GM19463 (cell line): ENCODE measurements around the gene XK.
"Not testable (repeated sequence)": the region's sequence is repeated elsewhere in the genome, so short reads cannot be mapped to it uniquely, and the experiment has no call there.

Experiments used
- ATAC-seq: cut with Tn5 transposase; IDR thresholded peaks from one replicate; pipeline ENCODE4 v1.9.1; 2021; ENCODE audit warnings: mild to moderate bottlenecking, moderate library complexity; ENCODE audit not compliant: unreplicated experiment

The XK gene

DNA sequence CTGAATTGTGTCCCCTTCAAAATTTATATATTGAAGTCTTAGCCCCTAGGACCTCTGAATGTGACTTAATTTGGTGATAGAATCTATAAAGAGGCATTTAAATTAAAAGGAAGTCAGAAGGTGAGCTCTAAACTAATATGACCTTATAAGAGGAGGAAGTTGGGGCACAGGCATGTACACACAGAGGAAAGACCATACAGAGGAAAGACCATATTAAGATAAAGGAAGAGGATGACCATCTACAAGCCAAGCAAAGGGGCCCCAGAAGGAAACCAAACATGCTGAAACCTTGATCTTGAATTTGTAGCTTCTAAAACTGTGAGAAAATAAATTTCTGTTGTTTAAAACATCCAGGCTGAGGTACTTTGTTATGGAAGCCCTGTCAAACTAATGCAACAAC, 67.3 kb downstream of the XK start:
- ATAC-seq, result no peak

DNA sequence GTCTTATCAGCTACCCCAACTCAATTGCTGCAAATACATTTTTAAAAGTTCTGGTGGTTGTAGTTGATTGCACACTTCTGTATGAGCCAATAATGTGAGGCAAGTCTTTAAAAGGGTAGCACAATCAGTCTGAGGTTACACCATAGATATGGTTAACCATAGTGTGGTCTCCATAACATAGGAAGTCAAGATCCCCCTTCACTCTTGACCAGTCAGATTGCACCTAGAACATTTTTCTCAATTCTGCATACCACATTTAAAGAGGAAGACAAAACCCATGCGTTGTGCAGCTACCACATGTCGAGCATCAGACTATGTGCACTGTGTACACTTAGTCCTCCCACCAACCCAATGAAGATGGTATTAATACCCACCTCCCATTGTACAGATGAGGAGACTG, 67.8 kb downstream of the XK start:
- ATAC-seq, result no peak

DNA sequence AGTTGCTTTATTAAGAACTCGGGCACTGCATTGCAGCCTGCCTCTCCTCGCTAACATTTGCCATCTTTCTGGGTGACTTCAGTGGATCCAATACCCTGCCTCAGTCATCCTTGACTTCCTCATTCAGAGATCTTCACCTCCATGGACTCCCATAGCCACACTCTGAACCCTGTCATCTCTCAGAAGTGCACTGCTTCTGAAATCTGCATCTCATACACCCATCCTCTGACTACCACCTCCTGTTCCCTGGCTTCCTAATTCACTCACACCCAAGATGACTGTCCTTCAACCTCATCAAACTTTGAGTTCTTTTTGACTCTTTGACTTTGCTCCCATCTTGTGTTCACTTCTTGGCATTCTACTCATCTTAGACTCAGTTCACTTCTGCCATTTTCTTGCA, 68.9 kb downstream of the XK start:
- ATAC-seq, result peak; percentile 19

- ATAC-seq, result peak; percentile 95
Measured at GRCh38 chrX:37755025-37755424, 69.4 kb downstream of the XK start.

DNA sequence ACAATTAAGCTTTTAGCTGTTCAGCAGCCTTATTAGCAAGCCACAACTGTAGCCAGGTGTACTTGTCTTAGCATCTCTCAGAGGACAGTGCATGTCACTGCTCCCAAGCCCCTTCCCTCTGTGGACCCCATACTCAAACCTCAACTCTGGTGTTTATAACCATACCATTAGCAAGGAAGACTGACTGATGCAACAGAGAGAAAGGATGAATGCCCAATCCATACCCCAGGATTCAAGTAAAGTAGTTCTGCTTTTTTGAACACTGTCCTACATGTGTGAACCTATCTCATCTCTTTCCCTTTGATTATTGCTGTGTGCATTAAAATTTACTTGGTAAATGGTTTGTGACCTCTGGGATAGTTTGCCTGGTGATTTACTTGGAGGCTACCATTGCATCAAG, 71.5 kb downstream of the XK start:
- ATAC-seq, result no peak

DNA sequence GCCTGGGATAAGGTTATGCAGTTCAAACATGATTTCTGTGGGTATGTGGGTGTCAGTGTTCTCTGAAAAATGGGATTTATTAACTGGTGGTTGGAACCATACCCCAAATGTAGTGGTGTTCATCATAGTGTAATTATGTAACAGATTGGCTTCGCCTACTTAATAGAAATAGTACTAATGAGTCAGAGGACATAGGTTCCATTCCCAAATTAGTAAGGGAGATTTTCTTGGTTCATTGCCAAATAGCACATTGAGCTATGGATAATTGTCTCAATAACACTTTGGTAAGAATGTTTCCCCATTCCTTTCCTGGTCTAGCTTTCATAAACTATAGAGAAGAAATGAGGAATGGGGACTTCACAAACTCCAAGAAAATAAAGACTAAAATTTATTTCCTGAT, 73.8 kb downstream of the XK start:
- ATAC-seq, result no peak

DNA sequence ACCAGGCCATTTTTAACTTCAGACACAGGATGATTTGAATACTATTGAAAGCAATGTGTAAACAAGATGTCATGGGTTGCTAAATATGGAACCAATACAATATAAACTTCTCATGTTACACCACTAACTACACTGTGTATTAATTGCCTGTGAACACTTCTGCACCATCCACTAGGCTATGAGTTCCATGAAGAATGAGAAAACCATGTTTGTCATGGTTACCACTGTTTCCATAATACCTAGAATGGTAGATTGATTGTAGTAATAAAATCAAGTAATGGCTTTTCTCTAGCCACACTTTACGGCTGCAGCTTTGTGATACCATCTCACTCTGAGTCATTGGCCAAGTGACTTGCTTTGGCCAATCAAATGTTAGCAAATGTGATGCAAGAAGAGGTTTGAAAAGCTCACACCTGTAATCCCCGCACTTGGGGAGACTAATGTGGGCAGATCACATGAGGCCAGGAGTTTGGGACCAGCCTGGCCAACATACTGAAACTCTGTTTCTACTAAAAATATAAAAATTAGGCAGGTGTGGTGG, 74.4 kb downstream of the XK start:
- ATAC-seq, result no peak

DNA sequence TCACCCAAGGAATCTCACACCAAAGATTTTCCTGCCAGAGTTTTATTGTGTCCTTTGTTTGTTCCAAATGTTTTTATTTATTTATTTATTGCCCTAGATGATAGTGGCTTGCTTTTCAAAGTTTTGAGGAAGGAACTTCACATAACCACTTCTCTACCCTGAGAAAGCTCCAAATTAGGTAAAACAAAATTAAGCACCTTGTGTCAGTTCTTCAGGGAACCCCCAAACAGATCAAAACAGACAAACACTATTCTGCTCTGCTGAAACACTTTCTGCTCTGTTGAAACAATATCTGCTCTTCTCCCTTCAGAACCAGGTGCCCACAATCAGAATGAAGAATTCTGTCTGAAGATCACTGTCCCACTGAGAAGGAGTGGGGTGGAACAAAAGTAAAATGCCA, 77.8 kb downstream of the XK start:
- no peak for ATAC-seq

DNA sequence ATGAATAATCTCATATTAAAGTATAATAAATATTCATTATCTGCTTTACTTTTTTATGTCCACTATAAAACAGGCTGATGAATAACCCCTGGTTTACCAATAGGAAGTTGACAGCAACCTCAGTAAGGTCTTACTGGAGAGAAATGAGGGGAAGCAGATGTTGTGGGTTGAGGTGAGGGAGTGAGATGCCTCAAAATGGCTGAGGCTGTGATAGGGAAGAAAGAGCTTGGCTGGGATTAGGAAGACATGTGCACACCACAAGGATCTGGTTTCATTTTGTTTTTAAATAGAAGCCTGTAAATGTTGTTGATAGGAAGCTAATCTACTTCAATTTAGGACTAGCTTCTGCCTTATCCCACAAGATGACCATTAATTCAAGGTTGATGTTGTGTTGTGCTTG, 79.9 kb downstream of the XK start:
- no peak for ATAC-seq

DNA sequence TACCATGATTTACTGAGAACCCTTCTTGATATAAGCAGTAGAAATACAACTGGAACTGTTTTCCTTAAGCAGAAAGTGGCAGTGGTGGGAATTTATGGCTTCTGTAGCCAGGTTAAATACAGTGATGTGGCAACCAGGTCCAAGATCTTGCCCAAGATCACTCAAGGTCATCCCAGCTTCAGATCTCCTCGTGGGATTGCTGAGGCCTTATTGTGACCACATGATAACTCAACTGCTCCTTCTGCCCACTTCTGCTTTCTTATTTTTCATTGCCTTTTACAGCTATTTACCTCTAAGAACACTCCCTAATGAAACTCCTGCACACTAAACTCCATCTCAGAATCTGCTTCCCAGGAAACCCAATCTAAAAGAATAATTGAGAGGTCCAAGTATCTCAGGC, 81.8 kb downstream of the XK start:
- no peak for ATAC-seq

GRCh38 chrX:37768866-37769265, 83.3 kb downstream of the XK start:
- not testable (repeated sequence) for ATAC-seq

DNA sequence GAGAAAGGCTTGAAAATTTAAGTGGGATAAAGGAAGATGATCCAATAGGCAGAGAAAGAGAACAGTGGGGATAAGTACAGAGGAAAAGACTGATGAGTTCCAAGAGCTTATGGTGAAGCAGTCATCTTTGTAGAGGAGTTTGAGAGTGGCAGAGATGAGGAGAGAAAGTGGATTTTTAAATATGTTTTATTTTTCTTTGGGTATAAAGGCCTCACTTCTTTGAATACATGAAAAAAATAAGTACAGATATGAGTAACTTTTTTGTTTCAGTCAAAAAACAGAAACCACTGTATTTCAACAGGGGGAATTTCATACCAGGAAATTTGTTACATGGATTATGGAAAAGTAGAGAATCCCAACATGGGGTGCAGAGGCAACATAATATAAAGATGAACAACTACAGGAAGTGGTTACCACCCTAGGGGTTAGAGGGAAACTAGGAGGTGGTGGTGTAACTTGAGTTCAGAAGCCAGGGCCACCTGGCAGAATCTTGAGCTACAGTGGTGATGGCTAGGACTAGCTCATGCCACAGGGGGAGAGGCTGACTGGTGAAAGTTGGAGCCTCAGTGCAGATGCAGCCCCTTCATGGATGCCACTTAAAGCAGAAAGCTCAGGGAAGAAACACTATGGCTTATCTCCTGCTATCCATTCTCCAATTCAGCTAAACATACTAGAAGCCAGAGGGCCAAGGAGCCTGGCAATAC, 90.8 kb downstream of the XK start:
- ATAC-seq, result peak; percentile 65

- ATAC-seq, result peak; percentile 26
Measured at GRCh38 chrX:37776987-37777325, 91.4 kb downstream of the XK start.

DNA sequence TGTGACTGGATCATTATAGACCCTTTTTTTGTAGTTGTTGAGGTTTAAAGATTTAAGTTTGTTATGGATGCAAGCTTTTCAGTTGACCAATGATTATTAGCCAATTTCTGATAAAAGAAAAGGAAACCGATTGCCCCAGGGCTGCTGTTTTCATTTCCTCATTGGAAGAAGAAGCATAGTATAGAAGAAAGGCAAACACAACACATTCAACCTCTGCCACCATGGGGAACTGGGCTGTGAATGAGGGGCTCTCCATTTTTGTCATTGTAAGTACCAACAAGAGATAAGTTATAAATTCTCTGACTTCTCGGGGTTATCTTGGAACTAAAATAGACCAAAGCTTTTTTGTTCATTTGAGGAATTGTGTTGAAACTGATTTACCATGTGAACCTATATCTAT, 94.3 kb downstream of the XK start, which contains the start of gene CYBB:
Gene CYBB (plus strand): TSS at position 203 of the 400 bp plus-strand sequence. CDS start 19 bp downstream, at position 222.
- ATAC-seq, result peak; percentile 28

GRCh38 chrX:37781081-37781480, 95.5 kb downstream of the XK start:
- peak; percentile 5 for ATAC-seq
